Gastrocnemius medialis (tissue), 4 donors: ENCODE results near the gene NEXN. TPM values are rescaled to one million over a fixed set of nuclear protein-coding genes. Genes with fewer than 3 reads are reported as not detected.

ENCODE experiments used
- ATAC-seq, 2 donors: fragments of 150-250 bp; one replicate each; pipeline ENCODE4 v1.9.1; 2016
- DNase-seq, 2 donors: peaks; one replicate each; pipeline ENCODE4 v3.0.0-alpha.2; 2019
- H3K27ac ChIP-seq, 4 donors: fragments of 200-600 bp; sonication (generic); 1 replicate in 1 of 4; 2 replicates in 3 of 4; pipeline ENCODE4 v1.5.1; 2016 to 2018; ENCODE audit warnings: mild to moderate bottlenecking in 2 of 4, moderate library complexity in 1 of 4
- H3K27me3 ChIP-seq, 3 donors: fragments of 200-600 bp; sonication (generic) in 2 of 3; 1 replicate in 1 of 3; 2 replicates in 2 of 3; pipeline versions ENCODE4 v1.5.1 to v1.6.0; 2016 to 2019; ENCODE audit warnings: mild to moderate bottlenecking in 1 of 3, moderate library complexity in 1 of 3
- H3K36me3 ChIP-seq, 2 donors: fragments of 200-600 bp; sonication (generic) in 1 of 2; one replicate each; pipeline ENCODE4 v1.5.1; 2017 to 2018
- H3K4me1 ChIP-seq, 2 donors: fragments of 200-600 bp; sonication (generic) in 1 of 2; one replicate each; pipeline ENCODE4 v1.5.1; 2016 to 2017; ENCODE audit warnings: mild to moderate bottlenecking in 2 of 2
- H3K4me3 ChIP-seq, 4 donors: fragments of 200-600 bp; sonication (generic) in 3 of 4; 1 replicate in 1 of 4; 2 replicates in 3 of 4; pipeline ENCODE4 v1.5.1; 2016 to 2019; ENCODE audit warnings: mild to moderate bottlenecking in 2 of 4
- H3K9me3 ChIP-seq, 3 donors: fragments of 200-600 bp; sonication (generic) in 2 of 3; 1 replicate in 1 of 3; 2 replicates in 2 of 3; pipeline ENCODE4 v1.5.1; 2016 to 2019
- CTCF ChIP-seq, 5 experiments: fragments of 450-650 bp in 3 of 5; fragments of 200-600 bp in 2 of 5; sonication (generic) in 2 of 5; IDR thresholded peaks in 4 of 5; conservative IDR thresholded peaks in 1 of 5; 1 replicate in 4 of 5; 2 replicates in 1 of 5; pipeline ENCODE4 v1.5.1; 2016 to 2019; ENCODE audit warnings: antibody characterized with exemption in 5 of 5, mild to moderate bottlenecking in 3 of 5, moderate library complexity in 3 of 5
- POLR2A ChIP-seq, 2 donors: fragments of 450-650 bp; IDR thresholded peaks; one replicate each; pipeline ENCODE4 v1.6.1; 2017; ENCODE audit warnings: antibody characterized with exemption in 2 of 2, mild to moderate bottlenecking in 2 of 2, moderate library complexity in 2 of 2
- in situ Hi-C, 4 donors: fragments of 200-750 bp; cut with MboI; loops; one replicate each; pipeline versions ENCODE4 v1.15.0 to v1.8.0; 2017; ENCODE audit warnings: low sequenced_read_pairs in 4 of 4
- intact Hi-C: fragments of 100-400 bp; cut with DNase I; formaldehyde crosslinking; loops from one replicate; pipeline ENCODE4 v1.15.1; 2023; ENCODE audit warnings: low total_unique reads
- total RNA-seq, 4 donors: library from RNA; depleted of rRNA; stranded (reverse); fragments of >200 nt; gene quantifications; one replicate each; pipeline versions ENCODE4 v1.1.0 to v1.2.3, GENCODE V29; 2016

The NEXN gene
- total RNA-seq, 4 donors from 2014 or later: 105 to 297 (median 200) TPM

GRCh38 chr1:77925956-77926355 is 37.5 kb downstream of the NEXN start:
- H3K27ac ChIP-seq: peak overlapping the region in 3 of 4 donors; percentile 2 to 40 (median 31)
- no peak overlapping the region for H3K4me3 ChIP-seq
- no peaks in the 10 kb centered on the region for H3K9me3 ChIP-seq
- intact Hi-C loops (no loop called here), in situ Hi-C loops (no loop called here)
- no peaks in the 10 kb centered on the region for H3K27me3 ChIP-seq
- TF ChIP-seq POLR2A (IDR thresholded peaks at IDR 0.05) (no peak), CTCF (IDR thresholded peaks at IDR 0.05 in 4 of 5, conservative IDR thresholded peaks at IDR 0.05 in 1 of 5) (no peak)
- no peak for ATAC-seq
- H3K36me3 ChIP-seq: peaks cover 0 to 100% of the 10 kb centered on the region in 2 donors
- H3K4me1 ChIP-seq: no peaks in the 10 kb centered on the region
- no peak for DNase-seq

GRCh38 chr1:77926561-77927357 is 38.3 kb downstream of the NEXN start:
- DNase-seq (no peak), ATAC-seq (no peak)
- no peaks in the 10 kb centered on the region for H3K27me3 ChIP-seq
- peaks cover 0 to 100% of the 10 kb centered on the region in 2 donors for H3K36me3 ChIP-seq
- H3K4me1 ChIP-seq: no peaks in the 10 kb centered on the region
- intact Hi-C loops: no loop called here
- no peak overlapping the region for H3K4me3 ChIP-seq
- TF ChIP-seq POLR2A (IDR thresholded peaks at IDR 0.05) (no peak), CTCF (IDR thresholded peaks at IDR 0.05 in 4 of 5, conservative IDR thresholded peaks at IDR 0.05 in 1 of 5) (no peak)
- H3K9me3 ChIP-seq: no peaks in the 10 kb centered on the region
- peak overlapping the region; percentile 18 to 51 (median 36) for H3K27ac ChIP-seq
- in situ Hi-C loops: no loop called here

GRCh38 chr1:77927414-77927813 is 39.0 kb downstream of the NEXN start:
- in situ Hi-C loops (no loop called here), intact Hi-C loops (no loop called here)
- DNase-seq (no peak), ATAC-seq (no peak)
- TF ChIP-seq POLR2A (IDR thresholded peaks at IDR 0.05) (no peak), CTCF (IDR thresholded peaks at IDR 0.05 in 4 of 5, conservative IDR thresholded peaks at IDR 0.05 in 1 of 5) (no peak)
- Histone ChIP-seq H3K27me3 (no peaks in the 10 kb centered on the region), H3K36me3 (peaks cover 0 to 99% of the 10 kb centered on the region in 2 donors), H3K4me1 (no peaks in the 10 kb centered on the region), H3K27ac (peak overlapping the region; percentile 18 to 78 (median 58)), H3K9me3 (no peaks in the 10 kb centered on the region), H3K4me3 (no peak overlapping the region)

GRCh38 chr1:77929806-77930205 is 41.4 kb downstream of the NEXN start:
- DNase-seq (no peak), ATAC-seq (no peak)
- H3K36me3 ChIP-seq: peaks cover 0 to 97% of the 10 kb centered on the region in 2 donors
- H3K9me3 ChIP-seq: no peaks in the 10 kb centered on the region
- no peaks in the 10 kb centered on the region for H3K27me3 ChIP-seq
- H3K4me1 ChIP-seq: no peaks in the 10 kb centered on the region
- intact Hi-C loops: no loop called here
- in situ Hi-C loops: no loop called here
- H3K4me3 ChIP-seq: no peak overlapping the region
- H3K27ac ChIP-seq: peak overlapping the region; percentile 67 to 78 (median 70)
- TF ChIP-seq CTCF (IDR thresholded peaks at IDR 0.05 in 4 of 5, conservative IDR thresholded peaks at IDR 0.05 in 1 of 5): no peak
- TF ChIP-seq POLR2A (IDR thresholded peaks at IDR 0.05): no peak
